H9 (cell line): ENCODE results near the gene PSMB3. TPM values are rescaled to one million over a fixed set of nuclear protein-coding genes. Genes with fewer than 3 reads are reported as not detected.
A peak's percentile ranks its signal among the peaks of the same experiment; 100 is the strongest.

Source experiments
- DNase-seq: peaks from one replicate; pipeline ENCODE4 v3.0.0-alpha.2; 2017
- H2AFZ ChIP-seq: one replicate; pipeline ENCODE4 v1.6.1; 2013; ENCODE audit warnings: mild to moderate bottlenecking, low read length, control low read depth, moderate library complexity
- H2AK5ac ChIP-seq: 2 replicates; pipeline ENCODE4 v1.6.1; 2013; ENCODE audit warnings: low read length, control low read depth, mixed read lengths; ENCODE audit not compliant: insufficient read length
- H2BK120ac ChIP-seq: one replicate; pipeline ENCODE4 v1.6.1; 2013; ENCODE audit warnings: low read depth, mild to moderate bottlenecking, low read length, control low read depth, inconsistent platforms; ENCODE audit not compliant: poor library complexity, severe bottlenecking
- H2BK12ac ChIP-seq: 2 replicates; pipeline ENCODE4 v1.6.1; 2013; ENCODE audit warnings: low read length, control low read depth, mixed read lengths, low read depth; ENCODE audit not compliant: insufficient read length
- H2BK15ac ChIP-seq: 2 replicates; pipeline ENCODE4 v1.6.1; 2013; ENCODE audit warnings: low read depth, low read length, control low read depth
- H2BK20ac ChIP-seq: one replicate; pipeline ENCODE4 v1.6.1; 2013; ENCODE audit warnings: low read depth, mild to moderate bottlenecking, low read length, control low read depth, inconsistent platforms; ENCODE audit not compliant: poor library complexity, severe bottlenecking
- H2BK5ac ChIP-seq: 2 replicates; pipeline ENCODE4 v1.6.1; 2013; ENCODE audit warnings: low read length, control low read depth, mixed read lengths; ENCODE audit not compliant: insufficient read length
- H3K14ac ChIP-seq: 2 replicates; pipeline ENCODE4 v1.6.1; 2013; ENCODE audit warnings: low read length, control low read depth; ENCODE audit not compliant: insufficient read depth
- H3K18ac ChIP-seq: 2 replicates; pipeline ENCODE4 v1.6.1; 2013; ENCODE audit warnings: low read depth, mild to moderate bottlenecking, mixed read lengths, low read length, control low read depth; ENCODE audit not compliant: insufficient read length
- H3K23ac ChIP-seq: 2 replicates; pipeline ENCODE4 v1.6.1; 2013; ENCODE audit warnings: low read length, control low read depth, mixed read lengths, low read depth; ENCODE audit not compliant: insufficient read length
- H3K23me2 ChIP-seq: 2 replicates; pipeline ENCODE4 v1.6.1; 2013; ENCODE audit warnings: low read depth, mild to moderate bottlenecking, mixed read lengths, low read length, control low read depth; ENCODE audit not compliant: insufficient read length, poor library complexity, severe bottlenecking
- H3K27ac ChIP-seq: 2 replicates; pipeline ENCODE4 v1.5.1; 2013; ENCODE audit warnings: low read length, control low read depth, mixed read lengths, low read depth; ENCODE audit not compliant: insufficient read length
- H3K27me3 ChIP-seq: 2 replicates; pipeline ENCODE4 v1.6.1; 2013; ENCODE audit warnings: low read length, control low read depth, inconsistent platforms; ENCODE audit not compliant: insufficient read depth
- H3K4ac ChIP-seq: 2 replicates; pipeline ENCODE4 v1.6.1; 2013; ENCODE audit warnings: low read depth, mild to moderate bottlenecking, control low read depth, inconsistent platforms, low read length, moderate library complexity
- H3K4me1 ChIP-seq: 2 replicates; pipeline ENCODE4 v1.6.1; 2013; ENCODE audit warnings: low read length, control low read depth, inconsistent platforms; ENCODE audit not compliant: insufficient read depth
- H3K4me2 ChIP-seq: 2 replicates; pipeline ENCODE4 v1.6.1; 2013; ENCODE audit warnings: low read length, control low read depth, mixed read lengths; ENCODE audit not compliant: insufficient read length, insufficient read depth
- H3K56ac ChIP-seq: 2 replicates; pipeline ENCODE4 v1.6.1; 2013; ENCODE audit warnings: low read depth, mild to moderate bottlenecking, mixed read lengths, low read length, control low read depth; ENCODE audit not compliant: insufficient read length
- H3K79me1 ChIP-seq: 2 replicates; pipeline ENCODE4 v1.6.1; 2013; ENCODE audit warnings: low read depth, mild to moderate bottlenecking, moderate library complexity, low read length, control low read depth, inconsistent platforms; ENCODE audit not compliant: insufficient read depth, poor library complexity, severe bottlenecking
- H3K79me2 ChIP-seq: 2 replicates; pipeline ENCODE4 v1.6.1; 2013; ENCODE audit warnings: low read length, control low read depth, inconsistent platforms; ENCODE audit not compliant: insufficient read depth
- H3K9ac ChIP-seq: 2 replicates; pipeline ENCODE4 v1.6.1; 2013; ENCODE audit warnings: low read length, control low read depth, mixed read lengths; ENCODE audit not compliant: insufficient read length; ENCODE audit errors: extremely low read depth
- H3K9me3 ChIP-seq: one replicate; pipeline ENCODE4 v1.6.1; 2013; ENCODE audit warnings: low read depth, low read length, inconsistent platforms; ENCODE audit not compliant: control insufficient read depth
- H3T11ph ChIP-seq: one replicate; pipeline ENCODE4 v1.6.1; 2013; ENCODE audit warnings: mild to moderate bottlenecking, low read length, control low read depth, inconsistent platforms
- H4K20me1 ChIP-seq: one replicate; pipeline ENCODE4 v1.6.1; 2013; ENCODE audit not compliant: control insufficient read depth, insufficient read length, insufficient read depth
- H4K5ac ChIP-seq: 2 replicates; pipeline ENCODE4 v1.6.1; 2013; ENCODE audit warnings: low read depth, mild to moderate bottlenecking, mixed read lengths, low read length, control low read depth; ENCODE audit not compliant: insufficient read length
- H4K8ac ChIP-seq: replicated peaks from 2 replicates; pipeline ENCODE4 v1.6.1; 2013; ENCODE audit warnings: low read length, control low read depth, mixed read lengths, low read depth; ENCODE audit not compliant: insufficient read length
- H4K91ac ChIP-seq: 2 replicates; pipeline ENCODE4 v1.6.1; 2013; ENCODE audit warnings: low read depth, mild to moderate bottlenecking, moderate library complexity, mixed read lengths, low read length, control low read depth; ENCODE audit not compliant: insufficient read length
- H3K27ac Mint-ChIP-seq, 3 experiments: 2 replicates in 2 of 3; 3 replicates in 1 of 3; pipeline ENCODE4 v1.8.0; 2020 to 2021; ENCODE audit warnings: mixed read lengths in 3 of 3, mild to moderate bottlenecking in 1 of 3, moderate library complexity in 1 of 3
- H3K27me3 Mint-ChIP-seq: 2 replicates; pipeline ENCODE4 v1.8.0; 2021; ENCODE audit warnings: low read depth, mild to moderate bottlenecking, moderate library complexity, mixed read lengths
- H3K36me3 Mint-ChIP-seq, 3 experiments: 2 replicates in 2 of 3; 3 replicates in 1 of 3; pipeline ENCODE4 v1.8.0; 2020 to 2021; ENCODE audit warnings: low read depth in 3 of 3, mixed read lengths in 3 of 3; ENCODE audit not compliant: insufficient read depth in 1 of 3
- H3K4me1 Mint-ChIP-seq, 2 experiments: 2 replicates each; pipeline ENCODE4 v1.8.0; 2020; ENCODE audit warnings: mixed read lengths in 2 of 2
- H3K4me3 Mint-ChIP-seq, 2 experiments: 2 replicates in 1 of 2; 3 replicates in 1 of 2; pipeline ENCODE4 v1.8.0; 2020 to 2021; ENCODE audit warnings: mild to moderate bottlenecking in 2 of 2, mixed read lengths in 2 of 2, moderate library complexity in 1 of 2
- H3K9me3 Mint-ChIP-seq, 2 experiments: 2 replicates in 1 of 2; 3 replicates in 1 of 2; pipeline ENCODE4 v1.8.0; 2020; ENCODE audit warnings: mild to moderate bottlenecking in 2 of 2, mixed read lengths in 2 of 2, moderate library complexity in 1 of 2
- WGBS: extraction: QIAGEN DNeasy Blood & Tissue Kit; methylation state at CpG from one replicate; pipeline ENCODE4 v1.1.7; 2013; ENCODE audit warnings: missing lambda C conversion rate, low lambda C conversion rate, mixed read lengths; ENCODE audit not compliant: insufficient read length; ENCODE audit errors: extremely low coverage; 5-methylcytosine and 5-hydroxymethylcytosine counted together
- total RNA-seq: library from RNA; stranded (reverse); gene quantifications from 2 replicates; pipeline ENCODE4 v1.2.1, GENCODE V29; 2021
- TF ChIP-seq, protein P1 (sequence below): fragments of 200-600 bp; sonication (generic); conservative IDR thresholded peaks from 3 replicates; pipeline ENCODE4 v1.8.0; 2021; ENCODE audit warnings: antibody characterized with exemption, mild to moderate bottlenecking

The PSMB3 gene
- total RNA-seq, 1 experiment from 2014 or later: 242 TPM

DNA sequence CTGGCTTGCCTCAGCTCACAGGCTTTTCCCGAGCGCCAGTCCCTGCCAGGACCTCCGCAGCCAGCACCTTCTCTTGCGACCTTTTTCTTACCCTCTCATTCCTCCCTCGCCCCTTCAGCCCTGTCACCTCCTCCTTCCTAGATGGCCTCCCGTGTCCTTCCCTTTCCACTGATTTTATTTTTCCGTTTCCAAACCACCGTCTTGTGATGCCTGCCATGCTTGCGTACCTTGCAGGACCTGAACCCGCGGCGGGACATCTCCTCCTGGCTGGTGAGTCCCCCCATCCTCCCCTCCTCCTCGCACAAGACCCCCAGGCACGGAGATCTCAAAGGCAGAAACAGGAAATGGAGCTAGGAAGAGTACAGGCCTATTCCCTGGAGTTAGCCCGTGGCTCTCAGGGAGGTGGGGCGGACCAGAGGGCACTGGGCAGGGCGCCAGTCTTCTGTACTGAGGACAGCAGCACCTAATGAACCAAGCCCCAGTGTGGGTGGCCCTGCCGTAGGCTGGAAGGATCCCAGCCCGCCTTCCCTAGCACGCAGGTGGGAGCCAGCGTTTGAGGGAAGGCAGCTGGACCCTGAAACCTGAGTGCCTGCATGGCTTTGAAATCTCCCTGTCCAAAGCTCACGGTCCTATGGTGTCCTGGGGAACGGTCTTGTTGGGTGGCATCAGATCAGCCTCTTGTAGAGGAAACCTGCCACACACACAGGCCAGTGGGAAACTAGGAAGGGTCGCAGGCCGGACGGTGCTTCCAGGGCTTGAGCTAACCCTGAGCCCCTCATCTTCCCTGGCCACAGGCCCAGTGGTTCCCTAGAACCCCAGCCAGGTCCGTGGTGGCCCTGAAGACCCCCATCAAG lies 21.8 kb upstream of the PSMB3 start:
- H4K20me1 ChIP-seq: no peaks in the 10 kb centered on the region
- H3K4me3 Mint-ChIP-seq: peak overlapping the region; percentile 82 to 96
- H3K36me3 Mint-ChIP-seq: peaks cover 3 to 29% (median 28%) of the 10 kb centered on the region in 3 experiments; a peak in 6 of 7 replicates
- no peak overlapping the region for H2BK12ac ChIP-seq
- peak overlapping the region; percentile 50 for H3K9ac ChIP-seq
- H4K8ac ChIP-seq: no peak overlapping the region
- peaks cover 5% of the 10 kb centered on the region for H3K23me2 ChIP-seq
- H3K9me3 Mint-ChIP-seq: no peaks in the 10 kb centered on the region; a peak in 1 of 5 replicates
- H3K27me3 ChIP-seq: peaks cover 5% of the 10 kb centered on the region; the same call in 1 of the 2 replicates
- no peak overlapping the region for H3K18ac ChIP-seq
- H3K23ac ChIP-seq: no peak overlapping the region
- H3K4me2 ChIP-seq: peak overlapping the region; percentile 82
- whole genome bisulfite sequencing: no CpG with 5 or more reads among the region's 27 CpGs
- DNase-seq: peak; percentile 76
- H3K27ac Mint-ChIP-seq: peak overlapping the region; percentile 76 to 83 (median 80); a peak in 6 of 7 replicates
- no peak overlapping the region for H2AK5ac ChIP-seq
- no peak overlapping the region for H4K5ac ChIP-seq
- H3K56ac ChIP-seq: no peak overlapping the region
- no peak overlapping the region for H2AFZ ChIP-seq
- H3K27me3 Mint-ChIP-seq: peaks cover 32% of the 10 kb centered on the region
- no peaks in the 10 kb centered on the region for H3K9me3 ChIP-seq
- peaks cover 20 to 39% of the 10 kb centered on the region in 2 experiments for H3K4me1 Mint-ChIP-seq
- no peak overlapping the region for H2BK20ac ChIP-seq
- H3K27ac ChIP-seq: no peak overlapping the region
- no peaks in the 10 kb centered on the region for H3K79me1 ChIP-seq
- no peak overlapping the region for H2BK5ac ChIP-seq
- H3K4me1 ChIP-seq: peaks cover 2% of the 10 kb centered on the region; the same call in 1 of the 2 replicates
- TF ChIP-seq, protein P1, sequence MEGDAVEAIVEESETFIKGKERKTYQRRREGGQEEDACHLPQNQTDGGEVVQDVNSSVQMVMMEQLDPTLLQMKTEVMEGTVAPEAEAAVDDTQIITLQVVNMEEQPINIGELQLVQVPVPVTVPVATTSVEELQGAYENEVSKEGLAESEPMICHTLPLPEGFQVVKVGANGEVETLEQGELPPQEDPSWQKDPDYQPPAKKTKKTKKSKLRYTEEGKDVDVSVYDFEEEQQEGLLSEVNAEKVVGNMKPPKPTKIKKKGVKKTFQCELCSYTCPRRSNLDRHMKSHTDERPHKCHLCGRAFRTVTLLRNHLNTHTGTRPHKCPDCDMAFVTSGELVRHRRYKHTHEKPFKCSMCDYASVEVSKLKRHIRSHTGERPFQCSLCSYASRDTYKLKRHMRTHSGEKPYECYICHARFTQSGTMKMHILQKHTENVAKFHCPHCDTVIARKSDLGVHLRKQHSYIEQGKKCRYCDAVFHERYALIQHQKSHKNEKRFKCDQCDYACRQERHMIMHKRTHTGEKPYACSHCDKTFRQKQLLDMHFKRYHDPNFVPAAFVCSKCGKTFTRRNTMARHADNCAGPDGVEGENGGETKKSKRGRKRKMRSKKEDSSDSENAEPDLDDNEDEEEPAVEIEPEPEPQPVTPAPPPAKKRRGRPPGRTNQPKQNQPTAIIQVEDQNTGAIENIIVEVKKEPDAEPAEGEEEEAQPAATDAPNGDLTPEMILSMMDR: no peak
- H4K91ac ChIP-seq: no peak overlapping the region
- no peak overlapping the region for H3K4ac ChIP-seq
- no peaks in the 10 kb centered on the region for H3K79me2 ChIP-seq
- H2BK120ac ChIP-seq: no peak overlapping the region
- no peak overlapping the region for H3T11ph ChIP-seq
- H3K14ac ChIP-seq: no peak overlapping the region
- H2BK15ac ChIP-seq: no peak overlapping the region
